Measurements from ENCODE around the gene PEX5L.

- TF ChIP-seq FOXM1 (IDR thresholded peaks at IDR 0.05; ENCODE audit: borderline replicate concordance): no peak
- TF ChIP-seq ELF4 (IDR thresholded peaks at IDR 0.05): no peak
- no peak for TF ChIP-seq SUZ12 (IDR thresholded peaks at IDR 0.05)
- no peak for TF ChIP-seq FOXA1 (IDR thresholded peaks at IDR 0.05)
- TF ChIP-seq NFRKB (IDR thresholded peaks at IDR 0.05): no peak
- TF ChIP-seq FOXK2 (IDR thresholded peaks at IDR 0.05): no peak
- TF ChIP-seq HDGF (IDR thresholded peaks at IDR 0.05; ENCODE audit: borderline replicate concordance): no peak
- TF ChIP-seq CTBP1 (IDR thresholded peaks at IDR 0.05; ENCODE audit: borderline replicate concordance): no peak
- TF ChIP-seq BHLHE40 (IDR thresholded peaks at IDR 0.05; ENCODE audit: borderline replicate concordance): no peak
- TF ChIP-seq TARDBP (IDR thresholded peaks at IDR 0.05): no peak
These were observed 36.0 kb upstream of the PEX5L start for GRCh38 chr3:180072786-180073185.

Data from HEK293T (cell line).